DOHH2 (cell line): ENCODE results near the gene ABR.

Experiments used
- CTCF ChIP-seq: fragments of 200-600 bp; sonication (generic); IDR thresholded peaks from one replicate; pipeline ENCODE4 v1.5.1; 2014; ENCODE audit warnings: antibody characterized with exemption, mild to moderate bottlenecking, low read depth, low read length; ENCODE audit not compliant: poor library complexity, severe bottlenecking
- EZH2phosphoT487 ChIP-seq: fragments of 200-600 bp; sonication (generic); IDR thresholded peaks from 2 replicates; pipeline ENCODE4 v1.6.1; 2017; ENCODE audit warnings: borderline replicate concordance, mild to moderate bottlenecking, antibody characterized with exemption, low read length, moderate library complexity, mixed read lengths

GRCh38 chr17:978103-979093, 201.4 kb downstream of the ABR start:
- TF ChIP-seq CTCF (no peak), EZH2phosphoT487 (0 out of 2 replicates have a peak, but pooled peaks have one; percentile 22)
